ENCODE data around the gene VSIG2.

Gene VSIG2

DNA sequence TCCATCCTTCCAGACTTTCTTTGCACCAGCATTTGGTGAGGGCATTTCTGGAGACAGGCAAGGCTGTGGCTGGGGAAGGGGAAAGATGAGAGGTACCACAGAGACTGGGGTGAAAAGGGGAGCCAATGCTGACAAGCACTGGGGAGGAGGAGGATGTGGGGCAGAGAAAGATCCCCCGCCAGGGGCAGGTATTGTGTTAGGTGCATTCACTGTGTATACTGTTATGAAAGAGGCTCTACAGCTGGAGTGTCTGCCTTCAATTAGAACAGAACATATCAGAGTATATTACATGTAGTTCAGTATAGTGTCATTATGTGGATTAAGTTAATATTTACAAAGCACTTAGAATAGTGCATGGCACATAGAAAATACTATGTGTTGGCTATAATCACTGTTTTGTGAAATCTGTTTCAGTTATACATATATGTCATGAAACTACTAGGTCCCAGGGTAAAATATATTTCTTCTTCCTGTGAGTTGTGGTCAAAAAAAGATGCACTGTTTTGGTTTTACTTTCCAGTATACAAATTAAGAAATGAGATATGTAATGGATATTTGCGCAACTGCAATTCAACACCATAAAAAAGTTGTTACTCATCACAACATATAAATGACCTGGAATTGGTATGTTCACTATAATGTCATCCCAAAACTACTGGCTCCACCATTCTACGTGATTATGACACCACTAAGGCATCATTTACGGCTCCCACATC lies 39.7 kb upstream of the VSIG2 start:
- Histone ChIP-seq H3K9ac (ENCODE audit: low read length) (no peak overlapping the region), H3K23ac (ENCODE audit: low read length in 2 of 2) (no peak overlapping the region), H3K9me3 (ENCODE audit: control insufficient read depth, low read length) (no peaks in the 10 kb centered on the region), H3K4me2 (ENCODE audit: low read length, poor library complexity, severe bottlenecking) (no peak overlapping the region), H2BK120ac (ENCODE audit: low read depth, low read length) (no peak overlapping the region), H2AFZ (ENCODE audit: low read depth, low read length) (no peak overlapping the region), H3K14ac (ENCODE audit: low read length in 2 of 2) (no peak overlapping the region), H2AK5ac (ENCODE audit: low read length, severe bottlenecking) (no peak overlapping the region), H3K4me3 (ENCODE audit: insufficient read depth in 1 of 2, low read depth in 1 of 2, low read length in 2 of 2) (no peak overlapping the region), H3K27ac (ENCODE audit: low read length, poor library complexity, severe bottlenecking) (no peak overlapping the region), H3K36me3 (ENCODE audit: control insufficient read depth in 1 of 2, insufficient read depth in 2 of 2, low read depth in 1 of 2, low read length in 2 of 2) (no peaks in the 10 kb centered on the region), H4K91ac (ENCODE audit: low read length) (no peak overlapping the region), H3K4me1 (ENCODE audit: control insufficient read depth, insufficient read depth, low read depth, low read length) (no peaks in the 10 kb centered on the region), H2BK15ac (ENCODE audit: low read depth, poor library complexity, severe bottlenecking) (no peak overlapping the region), H3K18ac (ENCODE audit: low read depth in 1 of 2, low read length in 2 of 2) (no peak overlapping the region), H3K79me1 (replicated peaks; ENCODE audit: low read length, poor library complexity, severe bottlenecking) (peaks cover 34% of the 10 kb centered on the region), H3K4ac (ENCODE audit: low read depth in 1 of 2, low read length in 2 of 2) (no peak overlapping the region), H3K27me3 (ENCODE audit: control insufficient read depth in 1 of 2, insufficient read depth in 1 of 2, low read length in 2 of 2) (no peaks in the 10 kb centered on the region), H2BK12ac (ENCODE audit: low read length in 2 of 2) (no peak overlapping the region), H2BK5ac (ENCODE audit: low read depth, low read length, poor library complexity, severe bottlenecking) (no peak overlapping the region), H4K8ac (ENCODE audit: low read length) (no peak overlapping the region)
- WGBS = 88% methylated on average over 3 of the region's 4 CpGs
- DNase-seq = peak; percentile 18

DNA sequence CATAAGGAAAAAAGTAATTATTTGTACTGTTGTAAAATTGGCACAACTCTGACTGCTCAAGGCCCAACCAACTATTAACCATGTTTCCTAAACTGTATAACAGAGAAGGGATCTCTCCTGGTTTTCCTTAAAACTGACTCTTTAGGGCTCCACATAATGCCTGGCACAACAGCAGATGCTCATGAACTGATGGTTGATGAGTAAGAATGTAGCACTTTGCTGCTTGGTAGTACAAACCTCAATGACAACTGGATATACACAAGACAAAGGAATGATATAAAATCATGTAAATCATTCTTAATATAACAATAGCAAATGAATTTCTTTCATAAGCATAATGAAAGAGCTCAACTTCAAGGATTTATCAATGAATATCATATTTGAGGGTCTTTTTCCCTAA lies 36.5 kb upstream of the VSIG2 start:
- H3K14ac ChIP-seq (ENCODE audit: low read length in 2 of 2) = no peak overlapping the region
- no peak for DNase-seq
- H2BK120ac ChIP-seq (ENCODE audit: low read depth, low read length) = no peak overlapping the region
- no peaks in the 10 kb centered on the region for H3K27me3 ChIP-seq (ENCODE audit: control insufficient read depth in 1 of 2, insufficient read depth in 1 of 2, low read length in 2 of 2)
- H2BK15ac ChIP-seq (ENCODE audit: low read depth, poor library complexity, severe bottlenecking) = no peak overlapping the region
- no peak overlapping the region for H2AFZ ChIP-seq (ENCODE audit: low read depth, low read length)
- no peaks in the 10 kb centered on the region for H3K36me3 ChIP-seq (ENCODE audit: control insufficient read depth in 1 of 2, insufficient read depth in 2 of 2, low read depth in 1 of 2, low read length in 2 of 2)
- no peak overlapping the region for H3K27ac ChIP-seq (ENCODE audit: low read length, poor library complexity, severe bottlenecking)
- H3K4me2 ChIP-seq (ENCODE audit: low read length, poor library complexity, severe bottlenecking) = no peak overlapping the region
- H3K18ac ChIP-seq (ENCODE audit: low read depth in 1 of 2, low read length in 2 of 2) = no peak overlapping the region
- no peak overlapping the region for H2BK12ac ChIP-seq (ENCODE audit: low read length in 2 of 2)
- no peak overlapping the region for H3K4me3 ChIP-seq (ENCODE audit: insufficient read depth in 1 of 2, low read depth in 1 of 2, low read length in 2 of 2)
- H3K4me1 ChIP-seq (ENCODE audit: control insufficient read depth, insufficient read depth, low read depth, low read length) = peaks cover 3% of the 10 kb centered on the region
- H3K4ac ChIP-seq (ENCODE audit: low read depth in 1 of 2, low read length in 2 of 2) = no peak overlapping the region
- H3K23ac ChIP-seq (ENCODE audit: low read length in 2 of 2) = no peak overlapping the region
- no peak overlapping the region for H2BK5ac ChIP-seq (ENCODE audit: low read depth, low read length, poor library complexity, severe bottlenecking)
- H3K9me3 ChIP-seq (ENCODE audit: control insufficient read depth, low read length) = no peaks in the 10 kb centered on the region
- H2AK5ac ChIP-seq (ENCODE audit: low read length, severe bottlenecking) = no peak overlapping the region
- no peak overlapping the region for H3K9ac ChIP-seq (ENCODE audit: low read length)
- no peak overlapping the region for H4K8ac ChIP-seq (ENCODE audit: low read length)
- H3K79me1 ChIP-seq (replicated peaks; ENCODE audit: low read length, poor library complexity, severe bottlenecking) = peaks cover 34% of the 10 kb centered on the region
- no peak overlapping the region for H4K91ac ChIP-seq (ENCODE audit: low read length)

DNA sequence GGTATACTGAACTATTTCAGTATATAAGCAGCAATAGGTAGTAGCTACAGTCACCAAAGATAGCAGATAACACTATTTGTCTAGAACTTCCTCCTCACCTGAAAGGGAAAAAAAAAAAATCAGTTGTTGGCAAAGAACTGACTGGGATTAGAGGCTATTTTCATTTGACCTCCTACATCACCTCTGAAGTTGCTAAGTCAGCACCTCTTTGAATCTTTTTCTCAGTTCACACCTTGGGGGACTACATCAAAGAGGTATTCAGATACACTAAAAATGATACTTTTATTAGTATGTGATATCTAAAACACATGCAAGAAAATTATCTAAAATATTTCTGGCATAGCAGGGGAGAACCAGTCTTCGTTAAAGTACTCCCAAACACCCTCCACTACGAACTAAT lies 32.0 kb upstream of the VSIG2 start:
- no peak overlapping the region for H3K14ac ChIP-seq (ENCODE audit: low read length in 2 of 2)
- peaks cover 0 to 2% of the 10 kb centered on the region in 2 experiments for H3K36me3 ChIP-seq (ENCODE audit: control insufficient read depth in 1 of 2, insufficient read depth in 2 of 2, low read depth in 1 of 2, low read length in 2 of 2)
- no peak for DNase-seq
- no peak overlapping the region for H3K4me2 ChIP-seq (ENCODE audit: low read length, poor library complexity, severe bottlenecking)
- H3K4me1 ChIP-seq (ENCODE audit: control insufficient read depth, insufficient read depth, low read depth, low read length) = peaks cover 3% of the 10 kb centered on the region
- H2AFZ ChIP-seq (ENCODE audit: low read depth, low read length) = no peak overlapping the region
- no peaks in the 10 kb centered on the region for H3K27me3 ChIP-seq (ENCODE audit: control insufficient read depth in 1 of 2, insufficient read depth in 1 of 2, low read length in 2 of 2)
- H2BK120ac ChIP-seq (ENCODE audit: low read depth, low read length) = no peak overlapping the region
- H2AK5ac ChIP-seq (ENCODE audit: low read length, severe bottlenecking) = no peak overlapping the region
- H4K91ac ChIP-seq (ENCODE audit: low read length) = no peak overlapping the region
- 98% methylated on average over 2 of the region's 2 CpGs for WGBS
- no peak overlapping the region for H2BK12ac ChIP-seq (ENCODE audit: low read length in 2 of 2)
- no peak overlapping the region for H3K9ac ChIP-seq (ENCODE audit: low read length)
- no peak overlapping the region for H3K4me3 ChIP-seq (ENCODE audit: insufficient read depth in 1 of 2, low read depth in 1 of 2, low read length in 2 of 2)
- no peak overlapping the region for H3K18ac ChIP-seq (ENCODE audit: low read depth in 1 of 2, low read length in 2 of 2)
- no peak overlapping the region for H2BK5ac ChIP-seq (ENCODE audit: low read depth, low read length, poor library complexity, severe bottlenecking)
- H4K8ac ChIP-seq (ENCODE audit: low read length) = no peak overlapping the region
- no peak overlapping the region for H3K4ac ChIP-seq (ENCODE audit: low read depth in 1 of 2, low read length in 2 of 2)
- H3K79me1 ChIP-seq (replicated peaks; ENCODE audit: low read length, poor library complexity, severe bottlenecking) = peaks cover 27% of the 10 kb centered on the region
- no peaks in the 10 kb centered on the region for H3K9me3 ChIP-seq (ENCODE audit: control insufficient read depth, low read length)
- no peak overlapping the region for H3K23ac ChIP-seq (ENCODE audit: low read length in 2 of 2)
- H3K27ac ChIP-seq (ENCODE audit: low read length, poor library complexity, severe bottlenecking) = no peak overlapping the region
- H2BK15ac ChIP-seq (ENCODE audit: low read depth, poor library complexity, severe bottlenecking) = no peak overlapping the region

DNA sequence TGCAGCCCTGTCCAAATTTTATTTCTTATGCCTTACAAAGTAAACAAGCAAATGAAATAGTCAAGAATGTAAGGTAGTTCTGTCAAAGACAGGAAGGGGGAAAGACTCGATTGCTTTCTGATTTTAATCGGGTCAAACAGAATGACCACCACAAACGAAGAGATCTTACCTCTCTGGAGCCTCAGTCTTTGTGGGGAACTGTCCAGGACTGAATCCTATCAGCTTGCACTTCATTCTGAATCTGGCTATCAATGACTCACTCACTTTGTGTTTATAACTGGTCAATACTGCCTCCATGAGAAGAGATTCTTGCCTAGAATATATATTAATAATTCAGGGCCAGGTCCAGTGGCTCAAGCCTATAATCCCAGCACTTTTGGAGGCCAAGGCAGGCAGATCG lies 30.9 kb upstream of the VSIG2 start:
- H3K4me1 ChIP-seq (ENCODE audit: control insufficient read depth, insufficient read depth, low read depth, low read length) = peaks cover 3% of the 10 kb centered on the region
- H3K4ac ChIP-seq (ENCODE audit: low read depth in 1 of 2, low read length in 2 of 2) = no peak overlapping the region
- H3K18ac ChIP-seq (ENCODE audit: low read depth in 1 of 2, low read length in 2 of 2) = no peak overlapping the region
- H3K79me1 ChIP-seq (replicated peaks; ENCODE audit: low read length, poor library complexity, severe bottlenecking) = peaks cover 30% of the 10 kb centered on the region
- no peaks in the 10 kb centered on the region for H3K9me3 ChIP-seq (ENCODE audit: control insufficient read depth, low read length)
- no peak overlapping the region for H2BK120ac ChIP-seq (ENCODE audit: low read depth, low read length)
- no peak overlapping the region for H4K91ac ChIP-seq (ENCODE audit: low read length)
- H3K36me3 ChIP-seq (ENCODE audit: control insufficient read depth in 1 of 2, insufficient read depth in 2 of 2, low read depth in 1 of 2, low read length in 2 of 2) = peaks cover 0 to 2% of the 10 kb centered on the region in 2 experiments
- H3K4me3 ChIP-seq (ENCODE audit: insufficient read depth in 1 of 2, low read depth in 1 of 2, low read length in 2 of 2) = no peak overlapping the region
- no peak overlapping the region for H3K9ac ChIP-seq (ENCODE audit: low read length)
- H3K4me2 ChIP-seq (ENCODE audit: low read length, poor library complexity, severe bottlenecking) = no peak overlapping the region
- H2AK5ac ChIP-seq (ENCODE audit: low read length, severe bottlenecking) = no peak overlapping the region
- no peak overlapping the region for H4K8ac ChIP-seq (ENCODE audit: low read length)
- DNase-seq = no peak
- H2AFZ ChIP-seq (ENCODE audit: low read depth, low read length) = no peak overlapping the region
- no peak overlapping the region for H3K27ac ChIP-seq (ENCODE audit: low read length, poor library complexity, severe bottlenecking)
- H2BK15ac ChIP-seq (ENCODE audit: low read depth, poor library complexity, severe bottlenecking) = no peak overlapping the region
- H3K23ac ChIP-seq (ENCODE audit: low read length in 2 of 2) = no peak overlapping the region
- no peak overlapping the region for H2BK12ac ChIP-seq (ENCODE audit: low read length in 2 of 2)
- H3K27me3 ChIP-seq (ENCODE audit: control insufficient read depth in 1 of 2, insufficient read depth in 1 of 2, low read length in 2 of 2) = no peaks in the 10 kb centered on the region
- 97% methylated on average over 3 of the region's 4 CpGs for WGBS
- no peak overlapping the region for H2BK5ac ChIP-seq (ENCODE audit: low read depth, low read length, poor library complexity, severe bottlenecking)
- no peak overlapping the region for H3K14ac ChIP-seq (ENCODE audit: low read length in 2 of 2)
